Measurements from ENCODE around the gene NIT1.
"Not testable (repeated sequence)": the region's sequence is repeated elsewhere in the genome, so short reads cannot be mapped to it uniquely, and the experiment has no call there.

NIT1 gene

DNA sequence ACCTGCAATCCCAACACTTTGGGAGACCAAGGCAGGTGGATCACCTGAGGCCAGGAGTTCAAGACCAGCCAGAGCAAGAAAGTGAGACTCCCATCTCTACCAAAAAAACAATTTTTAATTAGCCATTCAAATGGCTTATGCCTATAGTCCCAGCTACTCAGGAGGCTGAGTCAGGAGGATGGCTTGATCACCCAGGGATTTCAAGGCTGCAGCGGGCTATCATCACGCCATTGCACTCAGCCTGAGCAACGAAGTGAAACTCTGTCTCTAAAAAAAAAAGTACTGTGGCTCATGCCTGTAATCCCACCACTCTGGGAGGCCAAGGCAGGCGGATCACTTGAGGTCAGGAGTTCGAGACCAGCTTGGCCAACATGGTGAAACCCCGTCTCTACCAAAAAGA, 1.9 kb upstream of the NIT1 start:
- DNase-seq, result not testable (repeated sequence)

DNA sequence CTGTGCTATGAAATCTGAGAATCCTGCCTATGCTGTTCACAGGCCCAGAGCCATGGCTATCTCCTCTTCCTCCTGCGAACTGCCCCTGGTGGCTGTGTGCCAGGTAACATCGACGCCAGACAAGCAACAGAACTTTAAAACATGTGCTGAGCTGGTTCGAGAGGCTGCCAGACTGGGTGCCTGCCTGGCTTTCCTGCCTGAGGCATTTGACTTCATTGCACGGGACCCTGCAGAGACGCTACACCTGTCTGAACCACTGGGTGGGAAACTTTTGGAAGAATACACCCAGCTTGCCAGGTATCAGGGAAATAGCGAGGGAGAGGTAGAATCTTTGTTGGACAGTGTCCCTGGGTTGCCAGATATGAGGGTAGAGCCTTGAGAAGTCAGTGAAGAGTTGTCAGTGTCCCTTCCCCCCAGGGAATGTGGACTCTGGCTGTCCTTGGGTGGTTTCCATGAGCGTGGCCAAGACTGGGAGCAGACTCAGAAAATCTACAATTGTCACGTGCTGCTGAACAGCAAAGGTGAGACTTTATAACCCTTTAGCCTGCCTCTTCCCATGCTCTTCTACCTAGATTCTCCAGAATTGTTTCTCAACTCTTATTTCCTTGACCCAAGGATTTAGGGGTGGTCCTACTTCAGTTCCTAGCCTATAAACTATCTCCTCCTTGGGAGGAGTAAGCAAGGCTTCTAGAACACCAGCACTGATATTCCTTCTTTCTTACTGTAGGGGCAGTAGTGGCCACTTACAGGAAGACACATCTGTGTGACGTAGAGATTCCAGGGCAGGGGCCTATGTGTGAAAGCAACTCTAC, 1.4 kb downstream of the NIT1 start:
- DNase-seq, result peak; percentile 29

DNA sequence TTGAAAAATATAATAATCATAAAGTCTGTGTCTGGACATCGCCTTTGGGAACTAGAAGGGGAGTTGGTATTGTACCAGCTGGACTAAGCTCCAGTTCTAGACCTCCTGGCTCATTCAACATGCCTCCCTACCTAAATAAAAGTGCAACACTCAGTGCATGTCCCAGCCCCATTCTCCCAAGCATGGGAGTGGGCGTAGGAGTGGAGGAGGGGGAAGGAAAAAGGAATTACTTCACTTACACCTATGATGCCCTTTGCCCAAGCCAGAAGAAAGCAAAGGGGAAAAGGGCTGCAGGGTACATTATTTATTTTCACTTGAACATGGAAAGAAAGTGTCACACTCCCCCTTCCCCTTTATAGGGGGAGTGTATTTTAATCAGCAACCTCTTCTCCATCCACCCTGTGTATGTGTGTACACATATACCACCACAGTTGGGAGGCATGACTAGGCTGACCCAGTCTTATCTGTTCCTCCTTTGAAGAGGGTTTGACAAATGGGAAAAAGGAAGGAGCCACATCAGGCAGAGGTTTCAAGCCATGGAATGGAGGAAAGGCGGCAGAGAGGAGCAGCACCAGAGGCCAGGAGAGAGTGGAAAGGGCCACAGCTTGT, 3.2 kb downstream of the NIT1 start:
- no peak for DNase-seq

DNA sequence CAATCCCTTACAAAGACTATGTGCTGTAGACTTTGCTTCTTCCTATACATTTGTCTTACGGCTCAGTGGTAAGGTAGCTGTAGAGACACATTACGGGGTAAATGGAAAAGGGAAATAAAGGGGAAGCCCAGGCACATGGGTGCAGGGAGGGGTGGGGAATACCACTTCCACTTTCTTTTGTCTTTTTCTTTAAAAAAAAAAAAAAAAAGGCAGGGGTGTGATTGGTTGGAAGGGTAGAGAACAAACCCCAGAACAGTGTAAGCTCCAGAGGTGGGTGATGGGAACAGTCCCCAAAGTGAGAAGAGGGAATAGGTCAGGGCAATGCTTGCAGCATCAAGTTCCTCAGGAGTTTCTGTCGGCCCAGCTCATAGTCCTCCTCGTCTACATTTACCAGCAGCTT, 3.9 kb downstream of the NIT1 start:
- no peak for DNase-seq

DNA sequence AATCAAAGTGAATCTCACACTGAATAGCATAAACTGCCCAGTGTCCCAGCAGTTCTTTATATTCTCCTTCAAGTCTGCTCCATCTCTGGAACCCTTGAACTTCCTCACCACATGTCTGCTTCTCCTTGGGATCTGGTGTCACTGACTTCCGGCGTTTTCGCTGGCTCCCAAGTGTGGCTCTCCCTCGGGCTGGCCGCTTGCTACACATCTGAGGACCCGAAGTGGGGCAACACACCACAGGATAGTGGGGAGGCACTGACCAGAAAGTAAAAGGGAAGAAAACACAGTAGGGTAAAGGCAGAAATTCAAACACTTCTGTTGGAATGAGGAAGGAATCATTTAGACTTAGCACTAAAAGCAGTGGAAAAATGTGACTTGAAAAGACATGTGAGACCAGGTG, 5.1 kb downstream of the NIT1 start:
- DNase-seq, result no peak

DNA sequence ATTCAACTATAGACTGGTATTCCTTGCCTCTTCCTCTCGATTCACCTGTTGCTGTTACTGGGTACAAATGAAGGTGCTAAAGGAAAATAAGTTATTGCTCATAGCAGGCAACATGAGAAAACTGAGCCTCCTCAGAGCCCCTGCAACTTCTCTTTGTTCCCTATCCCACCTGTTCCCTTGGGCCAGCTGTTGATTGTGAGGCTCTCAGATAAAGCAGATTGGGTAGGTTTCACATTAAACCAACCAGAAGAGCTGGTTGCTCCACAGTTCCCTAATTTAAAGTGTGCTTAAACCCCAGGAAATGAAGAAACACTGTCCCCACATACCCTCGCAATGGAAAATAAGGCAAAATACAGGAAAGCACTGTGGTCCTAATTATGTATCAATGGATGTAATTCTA, 9.7 kb downstream of the NIT1 start:
- no peak for DNase-seq

DNA sequence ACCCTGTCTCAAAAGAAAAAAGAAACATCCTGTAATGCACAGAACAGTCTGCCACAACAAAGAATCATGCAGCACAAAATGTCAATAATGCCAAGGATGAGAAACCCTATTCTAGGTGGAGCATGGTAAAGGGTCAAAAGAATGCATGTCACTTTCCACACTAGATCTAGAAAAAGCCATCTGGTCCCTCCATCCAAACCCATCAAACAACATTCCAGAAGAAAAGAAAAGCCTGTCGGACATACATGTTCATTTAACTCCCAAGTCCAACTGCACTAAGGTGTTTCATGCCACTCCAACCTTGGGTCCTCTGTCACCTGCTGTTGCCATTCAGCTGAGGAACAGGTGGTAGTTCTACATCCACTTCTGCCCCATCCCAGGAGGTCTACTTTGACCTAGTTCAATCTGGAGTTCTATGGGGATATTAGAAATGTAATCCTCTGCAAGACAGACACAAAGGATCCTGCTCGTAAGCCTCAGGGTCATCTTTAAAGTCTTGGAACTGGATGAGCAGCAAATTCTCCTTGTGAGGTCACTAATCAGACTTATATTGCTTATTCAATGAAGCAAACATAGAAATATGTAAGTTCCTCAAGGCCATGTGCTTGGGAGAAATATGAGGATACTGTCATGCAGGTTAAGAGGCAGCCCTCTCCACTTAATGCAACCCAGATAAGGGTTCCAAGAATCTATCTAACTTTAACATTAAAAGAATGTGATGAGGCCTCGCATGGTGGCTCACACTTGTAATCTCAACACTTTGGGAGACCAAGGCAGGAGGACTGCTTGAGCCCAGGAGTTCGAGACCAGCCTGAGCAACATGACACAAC, 10.9 kb downstream of the NIT1 start:
- DNase-seq, result no peak

DNA sequence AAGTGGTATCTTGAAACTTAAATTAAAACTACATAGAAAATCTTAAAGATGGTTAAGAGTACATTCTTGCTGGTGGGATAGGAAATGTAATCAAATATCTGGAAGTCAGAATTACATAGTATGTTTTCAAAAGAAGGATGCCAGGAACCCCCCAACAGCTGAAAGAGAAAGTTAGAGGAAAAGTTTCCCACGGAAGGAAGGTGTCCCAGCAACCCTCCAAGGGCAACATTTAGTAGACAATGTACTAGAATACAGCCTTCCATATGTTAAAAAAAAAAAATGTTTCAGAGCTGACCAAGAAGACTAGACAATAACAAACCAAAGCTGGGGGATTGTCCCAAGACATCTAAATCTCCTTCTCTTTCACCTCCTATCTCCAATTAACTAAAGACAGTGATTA, 12.4 kb downstream of the NIT1 start:
- no peak for DNase-seq

DNA sequence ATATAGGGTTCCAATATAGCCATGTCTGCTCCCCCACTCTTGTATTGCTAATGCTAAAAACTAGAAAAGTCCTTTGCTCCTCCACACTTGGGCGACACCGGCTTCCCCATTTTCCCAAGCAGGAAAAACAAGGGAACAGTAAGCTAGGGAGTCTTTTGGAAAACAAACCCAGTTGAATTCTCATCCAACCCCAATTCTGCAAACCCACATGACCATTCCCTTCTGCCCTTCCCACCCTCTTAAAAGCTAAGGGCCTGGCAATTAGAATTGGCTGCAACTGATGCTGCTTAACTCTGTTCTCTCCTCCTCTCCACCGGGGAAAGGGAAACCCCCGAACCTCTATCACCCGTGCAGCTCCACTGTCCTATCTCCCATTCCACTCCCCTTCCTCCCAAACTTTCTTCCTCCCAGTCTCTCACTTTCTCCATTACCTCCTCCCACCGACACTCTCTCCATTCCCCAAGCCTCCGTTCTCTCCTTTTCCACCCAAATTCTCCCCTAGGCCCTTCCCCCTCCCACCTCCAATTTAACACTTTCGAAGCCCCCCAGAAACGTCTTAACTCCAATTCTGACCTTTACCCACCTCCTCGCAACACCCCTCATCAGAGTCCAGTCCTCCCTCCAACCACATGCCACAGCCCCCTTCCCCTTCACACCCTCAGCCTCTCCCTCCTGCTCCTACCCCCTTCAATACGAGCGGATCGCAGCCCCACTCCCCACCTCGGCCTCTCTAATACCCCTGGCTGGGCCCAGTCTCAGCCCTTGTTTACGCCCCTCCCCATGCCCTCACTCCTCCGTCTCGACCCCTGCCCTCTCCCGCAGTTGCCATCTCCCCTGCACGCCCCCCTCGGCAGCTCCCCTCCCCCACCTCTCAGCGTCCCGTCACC, 13.9 kb downstream of the NIT1 start:
- DNase-seq, result peak; percentile 43

DNA sequence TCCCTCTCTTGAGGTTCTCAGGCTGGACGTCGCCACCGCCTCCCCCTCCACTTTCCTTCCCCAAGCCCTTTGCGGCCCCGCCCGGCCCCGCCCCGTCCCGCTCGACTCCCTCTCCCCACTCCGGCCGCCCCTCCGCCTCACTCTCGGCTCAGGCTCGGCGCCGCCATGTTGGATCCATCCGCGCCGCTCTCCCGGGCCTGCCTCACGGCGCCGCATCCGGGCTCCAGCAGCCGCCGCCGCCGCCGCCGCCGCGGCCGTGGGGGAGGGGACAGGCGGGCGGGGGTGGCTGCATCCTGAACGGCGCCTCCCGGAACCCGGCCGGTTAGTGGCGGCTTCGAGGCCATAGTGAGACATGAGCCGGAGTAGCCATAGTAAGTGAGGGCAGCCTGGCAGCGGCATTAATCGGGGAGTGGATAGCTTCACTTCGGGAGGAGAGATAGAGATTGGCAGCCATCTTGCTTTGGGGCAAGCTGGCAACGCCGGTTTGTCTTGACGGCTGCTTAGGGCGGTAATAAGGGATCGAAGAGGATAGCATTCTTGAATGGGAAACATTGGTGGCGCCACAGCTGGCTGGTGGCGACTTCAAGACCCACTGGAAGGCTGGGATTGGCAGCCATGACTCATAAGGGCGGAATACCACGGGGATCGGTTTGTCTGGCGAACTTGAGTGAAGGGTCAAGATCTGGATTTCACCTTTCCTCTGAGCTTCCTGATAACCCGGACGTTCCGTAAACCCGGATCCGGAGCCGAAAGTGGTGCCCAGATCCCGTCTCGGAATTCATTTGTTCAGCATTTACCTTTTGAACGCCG, 14.7 kb downstream of the NIT1 start, which contains the start of gene DEDD:
Gene DEDD, minus strand, starts transcription at position 258 of the 810 bp plus-strand sequence. CDS start 8,205 bp downstream, outside the sequence.
- DNase-seq, result peak; percentile 98

DNA sequence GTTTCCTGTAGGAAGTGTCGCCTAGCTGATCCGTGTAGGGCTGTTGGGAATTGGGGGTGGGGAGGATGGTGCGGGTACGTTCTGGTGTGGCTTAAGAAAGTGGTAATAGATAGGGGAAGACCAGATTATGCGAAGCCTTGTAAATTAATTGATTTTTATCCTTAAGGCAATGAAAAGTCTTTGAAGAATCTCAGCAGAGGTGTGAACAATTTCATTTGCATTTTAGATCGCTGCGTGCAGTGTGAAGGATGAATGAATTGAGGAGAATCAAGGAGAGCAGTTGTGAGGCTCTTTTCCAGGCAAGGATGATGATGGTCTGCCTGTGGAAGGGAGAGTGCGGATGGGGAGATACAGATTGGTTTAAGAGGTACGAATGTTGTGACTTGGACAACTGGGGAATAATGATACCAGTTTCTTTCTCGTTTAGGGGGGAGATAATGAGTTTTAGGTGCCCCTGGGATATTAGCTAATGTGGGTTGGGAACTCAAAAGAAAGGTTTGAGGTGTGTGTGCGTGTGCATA, 15.4 kb downstream of the NIT1 start:
- DNase-seq, result peak; percentile 55

DNA sequence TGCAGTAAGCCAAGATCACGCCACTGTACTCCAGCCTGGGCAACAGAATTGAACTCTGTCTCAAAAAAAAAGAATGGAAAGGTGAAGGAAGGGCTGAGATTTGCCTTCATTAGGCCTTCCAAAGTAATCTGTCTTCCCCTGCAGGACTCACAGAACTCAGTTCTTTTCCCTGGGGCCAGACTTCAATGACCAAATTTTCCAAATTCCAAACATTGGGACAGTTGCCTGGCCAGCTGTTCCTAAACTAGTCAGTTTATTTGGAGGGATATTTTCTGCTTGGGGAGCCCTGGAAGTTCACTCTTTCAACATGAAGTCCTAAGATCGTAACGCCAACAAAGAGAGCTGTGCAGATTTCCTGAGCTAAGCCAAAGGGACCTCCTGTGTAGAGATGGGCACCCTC, 20.0 kb downstream of the NIT1 start:
- no peak for DNase-seq

DNA sequence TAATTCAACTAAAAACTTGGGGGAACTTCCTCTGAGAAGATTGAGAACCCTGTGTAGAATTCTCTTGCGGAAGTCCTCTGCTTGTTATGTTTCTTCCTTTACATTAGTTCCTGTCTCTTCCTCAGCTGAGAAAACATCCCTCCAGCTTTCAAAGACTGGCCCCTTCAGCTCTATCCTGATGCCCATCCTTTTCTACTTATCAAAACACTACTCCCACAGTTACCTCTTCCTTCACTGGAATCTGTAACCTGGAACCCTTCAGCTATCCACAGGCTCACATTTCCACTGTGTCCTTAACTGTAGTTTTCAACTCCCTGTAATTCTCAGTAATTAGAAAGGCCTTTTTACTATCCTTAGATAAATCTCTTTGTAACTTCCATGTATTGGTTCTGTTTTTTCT, 20.5 kb downstream of the NIT1 start:
- DNase-seq, result no peak

DNA sequence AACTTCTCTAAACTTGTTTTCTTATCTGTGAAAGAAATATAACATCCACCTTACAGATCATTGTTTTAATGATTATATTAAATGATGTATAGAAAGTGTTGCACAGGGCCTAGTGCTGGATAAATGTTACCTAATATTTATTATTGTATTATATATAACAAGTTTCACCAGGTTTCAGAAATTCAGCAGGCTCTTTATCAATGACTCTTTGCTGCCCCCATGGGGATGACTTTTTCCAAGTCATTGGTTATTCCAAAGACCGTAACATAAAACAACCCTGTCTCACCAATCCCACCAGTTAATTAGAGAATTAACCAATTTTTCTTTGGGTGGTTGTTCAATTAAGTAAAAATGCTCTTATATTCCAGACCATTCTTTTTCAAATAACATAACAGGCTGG, 21.9 kb downstream of the NIT1 start:
- peak; percentile 56 for DNase-seq

DNA sequence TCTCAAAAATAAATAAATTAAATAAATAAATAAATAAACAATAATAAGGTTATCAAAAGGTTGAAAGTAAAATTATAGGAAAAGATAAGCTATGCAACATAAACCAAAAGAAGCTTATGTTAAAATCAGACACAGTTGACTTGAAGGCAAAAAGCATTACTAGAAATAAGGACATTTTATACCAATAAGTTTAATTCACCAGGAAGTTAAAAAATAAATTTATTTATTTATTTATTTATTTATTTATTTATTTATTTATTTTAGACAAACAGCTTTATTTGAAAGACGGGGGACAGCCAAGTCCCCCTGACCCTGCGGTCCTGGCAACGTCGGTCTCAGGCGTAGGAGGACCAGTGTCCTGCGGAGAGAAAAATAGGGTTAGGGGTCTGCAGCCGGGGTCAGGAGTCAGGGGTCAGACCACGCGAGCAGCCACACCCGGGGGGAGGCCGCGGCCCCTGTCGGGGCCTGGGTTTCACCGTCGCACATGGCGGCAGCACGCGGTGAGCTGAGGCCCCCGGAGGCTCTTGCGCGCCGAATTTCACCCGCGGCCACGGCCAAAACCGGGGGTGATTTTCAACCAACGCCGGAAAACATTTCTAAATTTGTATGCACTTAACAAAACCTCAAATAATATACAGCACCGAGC, 23.0 kb downstream of the NIT1 start:
- no peak for DNase-seq

DNA sequence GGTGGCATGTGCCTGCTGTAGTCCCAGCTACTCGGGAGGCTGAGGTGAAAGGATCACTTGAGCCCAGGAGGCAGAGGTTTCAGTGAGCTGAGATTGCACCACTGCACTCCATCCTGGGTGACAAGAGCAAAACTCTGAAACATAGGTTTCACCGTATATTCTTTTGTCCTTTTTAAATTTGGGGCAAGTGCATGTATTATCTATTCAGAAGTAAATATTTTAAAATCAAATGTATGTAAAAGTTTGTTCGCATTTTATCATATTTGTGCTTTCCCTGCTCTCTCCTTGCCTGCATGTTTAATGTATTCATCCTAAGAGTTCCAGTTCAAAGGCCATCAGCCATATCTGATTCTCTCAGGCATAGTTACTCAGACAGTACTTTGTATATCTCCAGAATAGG, 27.9 kb downstream of the NIT1 start:
- DNase-seq, result no peak

DNA sequence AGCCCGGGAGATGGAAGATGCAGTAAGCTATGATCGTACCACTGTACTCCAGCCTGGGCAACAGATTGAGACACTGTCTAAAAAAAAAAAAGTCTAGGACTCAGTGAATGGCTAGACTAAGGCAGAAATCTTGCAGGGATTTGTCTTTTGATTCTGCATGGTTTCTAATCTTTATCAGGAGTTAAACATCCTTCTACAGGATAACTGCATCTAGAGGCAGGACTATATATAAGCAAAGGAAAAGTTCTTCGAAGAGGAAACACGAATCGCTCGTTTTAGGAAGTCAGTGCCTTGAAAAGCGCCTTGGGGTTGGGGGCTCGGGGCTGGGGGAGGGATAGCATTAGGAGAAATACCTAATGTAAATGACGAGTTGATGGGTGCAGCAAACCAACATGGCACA, 35.3 kb downstream of the NIT1 start:
- DNase-seq, result peak; percentile 46

DNA sequence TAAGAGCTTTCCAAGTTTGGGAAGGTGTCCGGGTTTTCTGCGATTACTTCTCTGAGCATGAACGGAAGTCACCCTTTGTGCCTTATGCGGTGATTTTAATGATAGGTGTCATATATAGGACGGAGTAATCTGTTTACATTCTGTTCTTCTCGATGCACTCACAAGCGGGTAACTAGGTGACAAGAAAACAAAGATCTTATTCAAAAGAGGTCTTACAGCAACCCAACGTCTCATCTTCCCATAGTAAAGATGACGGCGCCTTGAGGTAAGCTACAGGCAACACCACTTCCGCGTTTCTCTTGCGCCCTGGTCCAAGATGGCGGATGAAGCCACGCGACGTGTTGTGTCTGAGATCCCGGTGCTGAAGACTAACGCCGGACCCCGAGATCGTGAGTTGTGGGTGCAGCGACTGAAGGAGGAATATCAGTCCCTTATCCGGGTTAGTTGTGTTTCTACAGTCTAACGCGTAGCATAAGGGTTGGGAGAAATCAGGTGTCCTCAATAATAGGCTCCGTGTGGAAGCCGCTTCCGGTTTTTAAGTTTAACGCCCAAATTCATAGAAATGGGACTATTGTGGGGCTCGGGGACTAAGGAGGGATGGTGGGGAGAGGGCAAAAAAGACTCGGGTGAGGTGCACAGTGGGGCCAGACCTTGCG, 35.9 kb downstream of the NIT1 start, which contains the start of gene UFC1:
Gene UFC1, plus strand, starts transcription at position 297 of the 656 bp plus-strand sequence. Its CDS starts 20 bp downstream, at position 317.
- peak; percentile 94 for DNase-seq

DNA sequence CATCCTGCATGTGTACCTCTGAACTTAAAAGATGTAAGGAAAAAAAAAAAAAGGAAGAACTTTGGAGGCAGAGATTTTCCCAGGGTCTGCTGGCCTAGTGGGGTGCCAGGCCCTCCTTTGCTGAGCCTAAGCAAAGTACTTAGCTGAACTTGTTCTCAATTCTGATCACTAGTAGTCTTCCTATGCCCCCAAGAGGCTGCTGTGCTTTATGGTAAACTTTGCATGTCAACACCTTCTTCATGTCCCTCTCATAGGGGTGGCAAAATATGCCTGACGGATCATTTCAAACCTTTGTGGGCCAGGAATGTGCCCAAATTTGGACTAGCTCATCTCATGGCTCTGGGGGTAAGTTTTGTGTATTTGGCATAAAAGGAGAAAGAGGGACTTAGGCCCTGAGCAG, 40.0 kb downstream of the NIT1 start:
- no peak for DNase-seq

DNA sequence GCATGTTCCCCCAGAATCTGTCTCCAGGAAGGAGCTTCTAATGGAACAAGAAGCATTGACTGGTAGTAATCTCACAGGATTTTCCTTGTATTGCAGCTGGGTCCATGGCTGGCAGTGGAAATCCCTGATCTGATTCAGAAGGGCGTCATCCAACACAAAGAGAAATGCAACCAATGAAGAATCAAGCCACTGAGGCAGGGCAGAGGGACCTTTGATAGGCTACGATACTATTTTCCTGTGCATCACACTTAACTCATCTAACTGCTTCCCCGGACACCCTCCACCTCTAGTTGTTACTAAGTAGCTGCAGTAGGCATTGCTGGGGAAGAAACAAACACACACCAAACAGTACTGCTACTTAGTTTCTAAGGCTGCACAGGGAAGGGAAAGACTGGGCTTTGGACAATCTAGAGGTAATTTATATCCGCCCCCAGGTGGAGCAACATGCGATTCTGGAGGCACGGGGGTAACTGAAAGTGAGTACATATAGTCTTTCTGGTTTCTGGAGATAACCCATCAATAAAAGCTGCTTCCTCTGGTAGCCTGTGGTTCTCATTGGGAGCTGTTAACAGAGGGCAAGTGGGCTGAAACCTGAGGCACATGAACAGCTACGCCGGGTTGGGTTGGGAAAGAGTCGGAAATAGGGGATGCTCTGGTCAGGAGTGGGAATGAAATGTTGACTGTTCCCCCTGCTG, 40.6 kb downstream of the NIT1 start:
- DNase-seq, result no peak
